ENCODE measurements around the gene ITGB1BP1. TPM values are rescaled to one million over a fixed set of nuclear protein-coding genes. Genes with fewer than 3 reads are reported as not detected.
A peak's percentile ranks its signal among the peaks of the same experiment; 100 is the strongest.

The ITGB1BP1 gene
- total and polyA plus RNA-seq, 10 donors: 24.0 to 79.4 (median 51.3) TPM

DNA sequence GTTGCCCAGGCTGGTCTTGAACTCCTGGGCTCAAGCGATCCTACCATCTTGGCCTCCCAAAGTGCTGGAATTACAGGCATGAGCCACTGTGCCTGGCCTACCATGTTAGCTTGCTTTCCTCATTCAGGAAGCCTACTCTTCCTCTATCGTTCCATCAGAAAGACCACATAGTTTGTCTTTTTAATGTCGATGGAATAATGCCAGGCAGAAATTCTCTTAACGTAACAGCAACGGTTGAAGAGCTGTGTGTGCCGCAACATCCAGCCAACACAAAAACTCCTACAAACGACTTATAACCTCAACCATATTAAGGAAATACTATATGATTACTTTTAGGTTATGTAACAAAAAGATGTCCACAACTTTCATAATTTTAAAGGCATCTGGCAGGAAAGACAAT, 10.5 kb downstream of the ITGB1BP1 start:
- intact Hi-C loops (cut with DNase I; ENCODE audit: low total_unique reads): no loop called here
- H3K4me3 ChIP-seq: no peak overlapping the region
- no peak for DNase-seq
- no peak overlapping the region for H3K27ac ChIP-seq
- peaks cover 0 to 11% (median 0%) of the 10 kb centered on the region in 6 donors for H3K4me1 ChIP-seq
- WGBS, 5 donors: 65 to 82% (median 70%) methylated on average over 7 of the region's 7 CpGs
- H3K9me3 ChIP-seq: no peaks in the 10 kb centered on the region
- no peaks in the 10 kb centered on the region for H3K27me3 ChIP-seq (replicated peaks in 1 of 7)
- TF ChIP-seq POLR2A (IDR thresholded peaks at IDR 0.05) (no peak), POLR2AphosphoS5 (IDR thresholded peaks at IDR 0.05) (no peak), CTCF (IDR thresholded peaks at IDR 0.05 in 8 of 11, conservative IDR thresholded peaks at IDR 0.05 in 3 of 11) (no peak)
- peaks cover 0 to 98% (median 43%) of the 10 kb centered on the region in 6 donors for H3K36me3 ChIP-seq

- H3K27ac ChIP-seq: peak overlapping the region in 1 of 8 donors; percentile 64
- H3K4me3 ChIP-seq: no peak overlapping the region
- no peak for DNase-seq
- TF ChIP-seq POLR2AphosphoS5 (IDR thresholded peaks at IDR 0.05) (no peak), POLR2A (IDR thresholded peaks at IDR 0.05) (no peak), CTCF (IDR thresholded peaks at IDR 0.05 in 8 of 11, conservative IDR thresholded peaks at IDR 0.05 in 3 of 11) (no peak)
- intact Hi-C loops (cut with DNase I; ENCODE audit: low total_unique reads): no loop called here
- no peaks in the 10 kb centered on the region for H3K9me3 ChIP-seq
- H3K27me3 ChIP-seq (replicated peaks in 1 of 7): no peaks in the 10 kb centered on the region
- H3K36me3 ChIP-seq: peaks cover 0 to 88% (median 57%) of the 10 kb centered on the region in 6 donors
- 87 to 98% (median 97%) methylated on average over 3 of the region's 3 CpGs for WGBS, 5 donors
- no peaks in the 10 kb centered on the region for H3K4me1 ChIP-seq
These were observed 13.2 kb downstream of the ITGB1BP1 start for GRCh38 chr2:9410108-9410507.

DNA sequence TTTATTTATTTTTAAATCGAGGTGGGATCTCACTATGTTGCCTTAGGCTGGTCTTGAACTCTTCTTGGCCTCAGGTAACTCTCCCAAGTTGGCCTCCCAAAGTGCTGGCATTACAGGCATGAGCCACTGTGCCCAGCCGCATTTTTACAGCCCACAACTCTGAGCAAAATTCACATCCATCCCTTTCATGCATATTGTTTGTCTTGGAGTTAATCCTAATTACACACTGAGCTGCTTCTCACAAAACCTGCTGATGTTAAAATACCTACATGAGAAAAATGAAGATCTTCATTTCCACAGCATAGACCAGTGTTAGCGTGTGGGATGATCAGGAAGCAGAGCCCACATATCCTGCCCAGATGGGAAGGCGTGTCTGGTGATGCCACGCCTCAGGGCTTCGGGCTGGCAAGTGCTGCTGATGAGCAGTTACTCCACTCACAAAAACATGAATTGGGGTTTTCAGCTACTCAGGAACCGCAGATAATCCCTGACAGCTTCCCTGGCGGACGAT, 14.6 kb downstream of the ITGB1BP1 start:
- no peak overlapping the region for H3K27ac ChIP-seq
- WGBS, 5 donors: 84 to 92% (median 89%) methylated on average over 9 of the region's 9 CpGs
- H3K27me3 ChIP-seq (replicated peaks in 1 of 7): no peaks in the 10 kb centered on the region
- no peak for DNase-seq
- H3K4me3 ChIP-seq: no peak overlapping the region
- H3K36me3 ChIP-seq: peaks cover 0 to 75% (median 58%) of the 10 kb centered on the region in 6 donors
- TF ChIP-seq POLR2A (IDR thresholded peaks at IDR 0.05): no peak
- TF ChIP-seq CTCF (IDR thresholded peaks at IDR 0.05 in 8 of 11, conservative IDR thresholded peaks at IDR 0.05 in 3 of 11): no peak
- TF ChIP-seq POLR2AphosphoS5 (IDR thresholded peaks at IDR 0.05): no peak
- no peaks in the 10 kb centered on the region for H3K4me1 ChIP-seq
- no peaks in the 10 kb centered on the region for H3K9me3 ChIP-seq
- intact Hi-C loops (cut with DNase I; ENCODE audit: low total_unique reads): no loop called here

DNA sequence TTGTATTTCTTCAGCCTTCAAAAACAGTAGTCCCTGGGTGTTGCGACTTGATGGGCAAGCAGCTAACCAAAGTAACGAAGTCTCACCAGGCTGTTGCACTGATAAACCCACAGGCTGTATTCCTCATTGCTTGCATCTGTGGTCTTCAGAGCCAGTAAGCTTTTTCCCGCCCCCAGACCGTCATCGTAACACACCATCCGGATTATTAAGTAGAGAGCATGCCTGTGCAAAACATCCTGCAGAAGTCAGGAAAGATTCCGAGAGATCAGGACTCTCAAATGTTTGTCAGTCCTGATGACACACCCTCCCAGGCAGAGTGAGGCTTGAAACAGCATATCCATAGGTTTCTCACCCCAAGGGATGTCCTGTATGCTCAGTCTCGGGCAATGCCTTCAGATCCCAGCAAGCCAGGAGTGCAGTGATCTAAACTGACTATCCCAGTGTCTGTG, 15.9 kb downstream of the ITGB1BP1 start:
- 95 to 97% (median 96%) methylated on average over 7 to 8 of the region's 8 CpGs for WGBS, 5 donors
- Histone ChIP-seq H3K27ac (no peak overlapping the region), H3K4me3 (no peak overlapping the region), H3K36me3 (peaks cover 0 to 67% (median 53%) of the 10 kb centered on the region in 6 donors), H3K4me1 (no peaks in the 10 kb centered on the region), H3K9me3 (no peaks in the 10 kb centered on the region), H3K27me3 (replicated peaks in 1 of 7) (no peaks in the 10 kb centered on the region)
- intact Hi-C loops (cut with DNase I; ENCODE audit: low total_unique reads): no loop called here
- no peak for TF ChIP-seq CTCF (IDR thresholded peaks at IDR 0.05 in 8 of 11, conservative IDR thresholded peaks at IDR 0.05 in 3 of 11)
- TF ChIP-seq POLR2A (IDR thresholded peaks at IDR 0.05): no peak
- TF ChIP-seq POLR2AphosphoS5 (IDR thresholded peaks at IDR 0.05): no peak
- DNase-seq: no peak

Data from spleen (tissue), 11 donors.